Thoracic aorta (tissue), 2 donors: ENCODE data around the gene INIP. TPM values are rescaled to one million over a fixed set of nuclear protein-coding genes. Genes with fewer than 3 reads are reported as not detected.
A peak's percentile ranks its signal among the peaks of the same experiment; 100 is the strongest.

Experiments
- ATAC-seq: fragments of 150-250 bp; one replicate; pipeline ENCODE4 v1.8.0; 2017; ENCODE audit warnings: low read depth; ENCODE audit not compliant: insufficient number of reproducible peaks, low FRiP score
- DNase-seq: peaks from one replicate; pipeline ENCODE4 v3.0.0-alpha.2; 2020; ENCODE audit warnings: low spot score
- H3K27ac ChIP-seq, 2 donors: fragments of 200-600 bp; sonication (generic); 1 replicate in 1 of 2; 2 replicates in 1 of 2; pipeline ENCODE4 v1.5.1; 2016; ENCODE audit warnings: mild to moderate bottlenecking in 2 of 2, moderate library complexity in 2 of 2
- H3K27me3 ChIP-seq: fragments of 200-600 bp; sonication (generic); replicated peaks from 2 replicates; pipeline ENCODE4 v1.6.0; 2016; ENCODE audit warnings: mild to moderate bottlenecking; ENCODE audit not compliant: insufficient read depth
- H3K36me3 ChIP-seq: fragments of 200-600 bp; sonication (generic); one replicate; pipeline ENCODE4 v1.5.1; 2016
- H3K4me1 ChIP-seq, 2 donors: fragments of 200-600 bp; sonication (generic); 1 replicate in 1 of 2; 2 replicates in 1 of 2; pipeline versions ENCODE4 v1.5.1 to v1.6.0; 2016; ENCODE audit warnings: low read depth in 2 of 2, mild to moderate bottlenecking in 1 of 2; ENCODE audit not compliant: control insufficient read depth in 1 of 2
- H3K4me3 ChIP-seq: fragments of 200-600 bp; sonication (generic); 2 replicates; pipeline ENCODE4 v1.5.1; 2016; ENCODE audit warnings: mild to moderate bottlenecking
- H3K9me3 ChIP-seq: fragments of 200-600 bp; sonication (generic); 2 replicates; pipeline ENCODE4 v1.5.1; 2016
- total RNA-seq, 2 donors: library from RNA; depleted of rRNA; stranded (reverse); fragments of >200 nt; gene quantifications; one replicate each; pipeline versions ENCODE4 v1.1.0 to v1.2.3, GENCODE V29; 2016
- TF ChIP-seq, protein P1 (sequence below): fragments of 200-600 bp; sonication (generic); IDR thresholded peaks from one replicate; pipeline ENCODE4 v1.5.1; 2019; ENCODE audit warnings: antibody characterized with exemption

The INIP gene
- total RNA-seq, 2 donors from 2014 or later: 16.1 to 21.6 TPM

DNA sequence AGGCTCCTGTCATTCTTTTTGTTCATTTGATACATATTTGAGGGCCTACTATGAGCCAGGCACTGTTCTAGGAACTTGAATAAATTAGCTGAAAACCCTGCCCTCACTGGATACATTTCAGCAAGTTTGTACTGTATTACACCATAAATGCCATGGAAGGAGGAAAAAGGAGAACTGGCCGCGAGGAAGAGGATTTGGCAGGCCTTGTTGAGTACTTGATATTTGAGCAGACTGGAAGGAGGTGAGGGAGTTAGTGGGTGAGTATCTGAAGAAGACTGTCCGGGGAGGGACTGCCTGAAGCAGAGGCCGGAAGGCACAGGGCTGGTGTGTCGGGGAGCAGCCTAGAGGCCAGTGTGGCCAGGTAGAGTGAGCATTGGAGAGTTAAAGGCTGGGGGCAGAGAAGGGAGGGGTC lies 37.1 kb upstream of the INIP start:
- ATAC-seq (no peak), DNase-seq (no peak)
- H3K27me3 ChIP-seq: no peaks in the 10 kb centered on the region
- TF ChIP-seq, protein P1, sequence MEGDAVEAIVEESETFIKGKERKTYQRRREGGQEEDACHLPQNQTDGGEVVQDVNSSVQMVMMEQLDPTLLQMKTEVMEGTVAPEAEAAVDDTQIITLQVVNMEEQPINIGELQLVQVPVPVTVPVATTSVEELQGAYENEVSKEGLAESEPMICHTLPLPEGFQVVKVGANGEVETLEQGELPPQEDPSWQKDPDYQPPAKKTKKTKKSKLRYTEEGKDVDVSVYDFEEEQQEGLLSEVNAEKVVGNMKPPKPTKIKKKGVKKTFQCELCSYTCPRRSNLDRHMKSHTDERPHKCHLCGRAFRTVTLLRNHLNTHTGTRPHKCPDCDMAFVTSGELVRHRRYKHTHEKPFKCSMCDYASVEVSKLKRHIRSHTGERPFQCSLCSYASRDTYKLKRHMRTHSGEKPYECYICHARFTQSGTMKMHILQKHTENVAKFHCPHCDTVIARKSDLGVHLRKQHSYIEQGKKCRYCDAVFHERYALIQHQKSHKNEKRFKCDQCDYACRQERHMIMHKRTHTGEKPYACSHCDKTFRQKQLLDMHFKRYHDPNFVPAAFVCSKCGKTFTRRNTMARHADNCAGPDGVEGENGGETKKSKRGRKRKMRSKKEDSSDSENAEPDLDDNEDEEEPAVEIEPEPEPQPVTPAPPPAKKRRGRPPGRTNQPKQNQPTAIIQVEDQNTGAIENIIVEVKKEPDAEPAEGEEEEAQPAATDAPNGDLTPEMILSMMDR: no peak
- H3K9me3 ChIP-seq: no peaks in the 10 kb centered on the region
- no peak overlapping the region for H3K4me3 ChIP-seq
- H3K27ac ChIP-seq: peak overlapping the region in 1 of 2 donors; percentile 65
- no peaks in the 10 kb centered on the region for H3K36me3 ChIP-seq
- H3K4me1 ChIP-seq: peaks cover 24 to 45% of the 10 kb centered on the region in 2 donors

DNA sequence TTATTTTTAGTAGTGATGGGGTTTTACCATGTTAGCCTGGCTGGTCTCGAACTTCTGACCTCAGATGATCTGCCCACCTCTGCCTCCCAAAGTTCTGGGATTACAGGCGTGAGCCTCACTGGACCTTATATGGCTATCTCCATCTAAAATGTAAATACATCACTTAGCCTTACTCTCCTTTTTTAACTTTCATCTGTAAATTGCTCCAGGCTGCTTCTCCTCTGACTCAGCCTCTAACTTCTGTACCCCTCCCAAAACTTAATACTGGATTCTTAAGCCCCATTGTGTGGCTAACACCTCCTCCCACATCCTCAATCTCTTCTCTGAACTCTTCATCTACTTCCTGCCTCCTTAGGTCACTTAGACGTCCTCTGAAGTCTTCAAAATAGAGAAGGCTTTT lies 36.7 kb upstream of the INIP start:
- Histone ChIP-seq H3K27ac (peak overlapping the region in 1 of 2 donors; percentile 65), H3K4me1 (peaks cover 24 to 49% of the 10 kb centered on the region in 2 donors), H3K9me3 (no peaks in the 10 kb centered on the region), H3K36me3 (no peaks in the 10 kb centered on the region), H3K4me3 (no peak overlapping the region), H3K27me3 (no peaks in the 10 kb centered on the region)
- no peak for ATAC-seq
- TF ChIP-seq, protein P1: no peak
- no peak for DNase-seq

DNA sequence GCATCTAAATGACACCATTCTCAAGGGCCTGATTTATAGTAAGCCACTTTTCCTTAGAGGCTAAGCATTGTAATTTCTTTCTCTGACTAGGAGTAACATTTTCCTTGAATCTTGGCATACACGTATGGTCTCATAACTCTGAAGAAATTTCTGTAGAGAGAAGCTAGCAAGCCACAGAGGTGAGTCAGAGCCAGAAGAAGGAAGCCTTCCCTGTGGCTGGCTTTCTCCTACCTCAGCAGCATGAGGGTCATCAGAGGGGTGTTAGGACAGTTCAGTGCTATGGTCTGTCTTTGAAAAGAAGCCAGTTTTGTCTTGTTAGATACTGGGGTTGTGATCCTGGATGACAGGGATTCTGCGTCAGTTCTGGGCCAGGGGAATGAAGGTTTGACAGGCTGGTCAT lies 35.8 kb upstream of the INIP start:
- no peaks in the 10 kb centered on the region for H3K9me3 ChIP-seq
- peaks cover 24 to 53% of the 10 kb centered on the region in 2 donors for H3K4me1 ChIP-seq
- TF ChIP-seq, protein P1: no peak
- peak overlapping the region; percentile 37 to 65 for H3K27ac ChIP-seq
- H3K36me3 ChIP-seq: no peaks in the 10 kb centered on the region
- H3K27me3 ChIP-seq: no peaks in the 10 kb centered on the region
- H3K4me3 ChIP-seq: no peak overlapping the region
- DNase-seq (no peak), ATAC-seq (no peak)

DNA sequence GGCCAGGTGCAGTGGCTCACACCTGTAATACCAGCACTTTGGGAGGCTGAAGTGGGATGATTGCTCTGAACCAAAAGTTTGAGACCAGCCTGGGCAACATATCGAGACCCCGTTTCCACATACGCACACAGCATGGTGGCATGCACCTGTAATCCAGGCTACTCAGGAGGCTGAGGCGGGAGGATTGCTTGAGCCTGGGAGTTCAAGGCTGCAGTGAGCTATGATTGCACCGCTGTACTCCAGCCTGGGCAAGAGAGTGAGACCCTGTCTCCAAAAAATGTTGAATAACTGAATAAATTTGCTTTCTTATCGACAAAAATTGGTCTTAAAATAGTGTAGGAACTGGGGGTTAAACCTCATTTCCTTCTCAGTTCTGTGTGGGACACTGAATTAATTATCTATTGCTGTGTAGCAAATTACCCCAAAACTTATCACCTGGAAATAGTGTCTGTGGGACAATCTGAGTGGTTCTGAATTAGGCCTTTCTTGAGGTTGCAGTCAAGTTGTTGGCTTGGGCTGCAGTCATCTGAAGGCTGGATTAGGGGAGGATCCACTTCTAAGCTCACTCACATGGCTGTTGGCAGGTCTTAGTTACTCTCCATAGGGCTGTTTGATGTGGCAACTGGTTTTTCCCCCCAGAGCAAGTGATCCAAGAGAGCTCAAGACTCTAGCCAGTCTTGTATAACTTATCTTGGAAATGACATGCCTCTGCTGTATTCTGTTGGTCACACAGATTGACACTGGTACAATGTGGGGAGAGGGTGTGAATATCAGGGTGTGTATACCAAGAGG lies 34.6 kb upstream of the INIP start:
- no peak for ATAC-seq
- H3K27me3 ChIP-seq: no peaks in the 10 kb centered on the region
- DNase-seq: no peak
- TF ChIP-seq, protein P1: no peak
- peak overlapping the region; percentile 78 for H3K4me3 ChIP-seq
- peaks cover 24 to 53% of the 10 kb centered on the region in 2 donors for H3K4me1 ChIP-seq
- peak overlapping the region in 1 of 2 donors; percentile 65 for H3K27ac ChIP-seq
- no peaks in the 10 kb centered on the region for H3K9me3 ChIP-seq
- H3K36me3 ChIP-seq: no peaks in the 10 kb centered on the region

DNA sequence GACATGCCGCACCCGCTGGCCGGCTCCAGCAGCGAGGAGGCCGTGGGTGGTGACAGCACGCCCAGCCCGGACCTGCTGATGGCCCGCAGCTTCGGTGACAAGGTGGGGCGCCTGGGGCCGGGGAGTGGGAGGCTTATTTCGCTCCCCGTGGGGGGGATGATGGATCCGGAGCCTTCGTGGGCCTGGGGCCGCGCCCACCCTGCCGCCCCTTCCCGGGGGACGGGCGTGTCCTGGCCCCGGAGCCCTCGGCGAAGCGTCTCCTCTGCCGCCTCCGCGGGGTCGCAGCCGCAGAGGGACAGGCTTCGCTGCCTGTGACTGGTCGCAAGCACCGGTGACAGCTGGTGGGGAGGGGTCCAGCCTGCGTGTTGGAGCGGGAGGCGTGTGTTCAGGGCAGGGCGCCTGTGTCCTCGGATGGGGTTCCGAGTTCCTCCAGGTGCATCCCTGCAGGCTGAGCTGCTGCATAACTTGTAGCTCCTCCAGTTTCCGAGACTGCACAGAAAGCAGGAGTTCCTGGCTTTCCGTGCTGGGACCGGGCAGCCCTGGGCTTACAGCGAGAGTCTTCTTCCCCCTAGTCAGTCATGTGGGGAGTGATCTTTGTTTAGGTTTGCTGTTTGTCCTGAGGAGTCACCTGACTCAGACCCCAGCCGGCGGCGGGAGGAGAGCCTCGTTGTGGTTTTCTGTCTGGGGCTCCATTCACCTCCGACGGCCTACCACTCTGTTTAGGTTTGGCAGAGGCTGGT lies 33.3 kb upstream of the INIP start:
- DNase-seq (no peak), ATAC-seq (no peak)
- Histone ChIP-seq H3K4me3 (peak overlapping the region; percentile 78), H3K27ac (peak overlapping the region; percentile 56 to 73), H3K4me1 (peaks cover 24 to 53% of the 10 kb centered on the region in 2 donors), H3K9me3 (no peaks in the 10 kb centered on the region), H3K36me3 (no peaks in the 10 kb centered on the region), H3K27me3 (no peaks in the 10 kb centered on the region)
- TF ChIP-seq, protein P1: no peak
